ENCODE data around the gene GSTCD. TPM values are rescaled to one million over a fixed set of nuclear protein-coding genes. Genes with fewer than 3 reads are reported as not detected.
"Not testable (repeated sequence)": the region's sequence is repeated elsewhere in the genome, so short reads cannot be mapped to it uniquely, and the experiment has no call there.

Gene GSTCD
- polyA plus RNA-seq, 2 donors = 1.5 to 2.6 TPM

GRCh38 chr4:105828074-105828473 is 119.5 kb downstream of the GSTCD start:
- WGBS, 2 donors = 95 to 97% methylated on average over 2 of the region's 2 CpGs

GRCh38 chr4:105831189-105831588 is 122.6 kb downstream of the GSTCD start:
- H3K27ac ChIP-seq (ENCODE audit: low read depth in 2 of 2, low read length in 1 of 2) = no peak overlapping the region
- H3K36me3 ChIP-seq (ENCODE audit: control insufficient read depth in 2 of 2, insufficient read depth in 2 of 2, low read length in 1 of 2) = peaks cover 0 to 3% of the 10 kb centered on the region in 2 donors
- H3K9me3 ChIP-seq (ENCODE audit: control insufficient read depth in 2 of 2, insufficient read depth in 1 of 2, low read depth in 1 of 2, low read length in 1 of 2) = no peaks in the 10 kb centered on the region
- 86 to 96% methylated on average over 2 of the region's 2 CpGs for WGBS, 2 donors
- no peak overlapping the region for H3K4me3 ChIP-seq (ENCODE audit: low read depth in 1 of 2, low read length in 2 of 2)
- no peaks in the 10 kb centered on the region for H3K4me1 ChIP-seq (ENCODE audit: control insufficient read depth in 2 of 2, insufficient read depth in 2 of 2, low read length in 1 of 2)
- no peaks in the 10 kb centered on the region for H3K27me3 ChIP-seq (ENCODE audit: control insufficient read depth in 1 of 2, insufficient read depth in 2 of 2, low read length in 2 of 2)

More at GRCh38 chr4:105828074-105828473, 119.5 kb downstream of the GSTCD start:
- Histone ChIP-seq H3K9me3 (ENCODE audit: control insufficient read depth in 2 of 2, insufficient read depth in 1 of 2, low read depth in 1 of 2, low read length in 1 of 2) (no peaks in the 10 kb centered on the region), H3K4me1 (ENCODE audit: control insufficient read depth in 2 of 2, insufficient read depth in 2 of 2, low read length in 1 of 2) (no peaks in the 10 kb centered on the region), H3K36me3 (ENCODE audit: control insufficient read depth in 2 of 2, insufficient read depth in 2 of 2, low read length in 1 of 2) (no peaks in the 10 kb centered on the region), H3K27me3 (ENCODE audit: control insufficient read depth in 1 of 2, insufficient read depth in 2 of 2, low read length in 2 of 2) (no peaks in the 10 kb centered on the region), H3K4me3 (ENCODE audit: low read depth in 1 of 2, low read length in 2 of 2) (no peak overlapping the region), H3K27ac (ENCODE audit: low read depth in 2 of 2, low read length in 1 of 2) (no peak overlapping the region)

GRCh38 chr4:105835177-105835576 is 126.6 kb downstream of the GSTCD start:
- Histone ChIP-seq H3K27me3 (ENCODE audit: control insufficient read depth in 1 of 2, insufficient read depth in 2 of 2, low read length in 2 of 2) (no peaks in the 10 kb centered on the region), H3K36me3 (ENCODE audit: control insufficient read depth in 2 of 2, insufficient read depth in 2 of 2, low read length in 1 of 2) (peaks cover 0 to 3% of the 10 kb centered on the region in 2 donors), H3K9me3 (ENCODE audit: control insufficient read depth in 2 of 2, insufficient read depth in 1 of 2, low read depth in 1 of 2, low read length in 1 of 2) (no peaks in the 10 kb centered on the region), H3K4me3 (ENCODE audit: low read depth in 1 of 2, low read length in 2 of 2) (no peak overlapping the region), H3K27ac (ENCODE audit: low read depth in 2 of 2, low read length in 1 of 2) (no peak overlapping the region), H3K4me1 (ENCODE audit: control insufficient read depth in 2 of 2, insufficient read depth in 2 of 2, low read length in 1 of 2) (no peaks in the 10 kb centered on the region)
- WGBS, 2 donors = 96 to 98% methylated on average over 6 of the region's 6 CpGs

GRCh38 chr4:105836537-105836936 is 128.0 kb downstream of the GSTCD start:
- Histone ChIP-seq H3K4me3 (ENCODE audit: low read depth in 1 of 2, low read length in 2 of 2) (no peak overlapping the region), H3K4me1 (ENCODE audit: control insufficient read depth in 2 of 2, insufficient read depth in 2 of 2, low read length in 1 of 2) (no peaks in the 10 kb centered on the region), H3K36me3 (ENCODE audit: control insufficient read depth in 2 of 2, insufficient read depth in 2 of 2, low read length in 1 of 2) (peaks cover 0 to 3% of the 10 kb centered on the region in 2 donors), H3K9me3 (ENCODE audit: control insufficient read depth in 2 of 2, insufficient read depth in 1 of 2, low read depth in 1 of 2, low read length in 1 of 2) (no peaks in the 10 kb centered on the region), H3K27me3 (ENCODE audit: control insufficient read depth in 1 of 2, insufficient read depth in 2 of 2, low read length in 2 of 2) (no peaks in the 10 kb centered on the region), H3K27ac (ENCODE audit: low read depth in 2 of 2, low read length in 1 of 2) (no peak overlapping the region)
- WGBS, 2 donors = 91% methylated on average over 3 of the region's 3 CpGs

GRCh38 chr4:105837037-105837436 is 128.5 kb downstream of the GSTCD start:
- 81 to 93% methylated on average over 2 of the region's 2 CpGs for WGBS, 2 donors
- Histone ChIP-seq H3K4me1 (ENCODE audit: control insufficient read depth in 2 of 2, insufficient read depth in 2 of 2, low read length in 1 of 2) (no peaks in the 10 kb centered on the region), H3K27ac (ENCODE audit: low read depth in 2 of 2, low read length in 1 of 2) (no peak overlapping the region), H3K4me3 (ENCODE audit: low read depth in 1 of 2, low read length in 2 of 2) (no peak overlapping the region), H3K9me3 (ENCODE audit: control insufficient read depth in 2 of 2, insufficient read depth in 1 of 2, low read depth in 1 of 2, low read length in 1 of 2) (no peaks in the 10 kb centered on the region), H3K27me3 (ENCODE audit: control insufficient read depth in 1 of 2, insufficient read depth in 2 of 2, low read length in 2 of 2) (no peaks in the 10 kb centered on the region), H3K36me3 (ENCODE audit: control insufficient read depth in 2 of 2, insufficient read depth in 2 of 2, low read length in 1 of 2) (peaks cover 0 to 3% of the 10 kb centered on the region in 2 donors)

GRCh38 chr4:105838082-105838481 is 129.5 kb downstream of the GSTCD start:
- Histone ChIP-seq H3K9me3 (ENCODE audit: control insufficient read depth in 2 of 2, insufficient read depth in 1 of 2, low read depth in 1 of 2, low read length in 1 of 2) (no peaks in the 10 kb centered on the region), H3K4me1 (ENCODE audit: control insufficient read depth in 2 of 2, insufficient read depth in 2 of 2, low read length in 1 of 2) (no peaks in the 10 kb centered on the region), H3K27ac (ENCODE audit: low read depth in 2 of 2, low read length in 1 of 2) (no peak overlapping the region), H3K4me3 (ENCODE audit: low read depth in 1 of 2, low read length in 2 of 2) (no peak overlapping the region), H3K36me3 (ENCODE audit: control insufficient read depth in 2 of 2, insufficient read depth in 2 of 2, low read length in 1 of 2) (peaks cover 0 to 3% of the 10 kb centered on the region in 2 donors), H3K27me3 (ENCODE audit: control insufficient read depth in 1 of 2, insufficient read depth in 2 of 2, low read length in 2 of 2) (no peaks in the 10 kb centered on the region)
- WGBS, 2 donors = 72 to 73% methylated on average over 1 of the region's 1 CpG

- H3K27me3 ChIP-seq (ENCODE audit: control insufficient read depth in 1 of 2, insufficient read depth in 2 of 2, low read length in 2 of 2) = no peaks in the 10 kb centered on the region
- no peak overlapping the region for H3K27ac ChIP-seq (ENCODE audit: low read depth in 2 of 2, low read length in 1 of 2)
- no peaks in the 10 kb centered on the region for H3K4me1 ChIP-seq (ENCODE audit: control insufficient read depth in 2 of 2, insufficient read depth in 2 of 2, low read length in 1 of 2)
- H3K36me3 ChIP-seq (ENCODE audit: control insufficient read depth in 2 of 2, insufficient read depth in 2 of 2, low read length in 1 of 2) = peaks cover 0 to 4% of the 10 kb centered on the region in 2 donors
- no peak overlapping the region for H3K4me3 ChIP-seq (ENCODE audit: low read depth in 1 of 2, low read length in 2 of 2)
- H3K9me3 ChIP-seq (ENCODE audit: control insufficient read depth in 2 of 2, insufficient read depth in 1 of 2, low read depth in 1 of 2, low read length in 1 of 2) = no peaks in the 10 kb centered on the region
- 77 to 86% methylated on average over 5 of the region's 5 CpGs for WGBS, 2 donors
These were observed 132.0 kb downstream of the GSTCD start for GRCh38 chr4:105840426-105841174.

- no peaks in the 10 kb centered on the region for H3K27me3 ChIP-seq (ENCODE audit: control insufficient read depth in 1 of 2, insufficient read depth in 2 of 2, low read length in 2 of 2)
- 66 to 77% methylated on average over 2 of the region's 2 CpGs for WGBS, 2 donors
- no peak overlapping the region for H3K4me3 ChIP-seq (ENCODE audit: low read depth in 1 of 2, low read length in 2 of 2)
These were observed 135.4 kb downstream of the GSTCD start for GRCh38 chr4:105843941-105844340.

GRCh38 chr4:105845559-105845958 is 137.0 kb downstream of the GSTCD start:
- Histone ChIP-seq H3K27ac (ENCODE audit: low read depth in 2 of 2, low read length in 1 of 2) (no peak overlapping the region), H3K27me3 (ENCODE audit: control insufficient read depth in 1 of 2, insufficient read depth in 2 of 2, low read length in 2 of 2) (no peaks in the 10 kb centered on the region), H3K4me1 (ENCODE audit: control insufficient read depth in 2 of 2, insufficient read depth in 2 of 2, low read length in 1 of 2) (no peaks in the 10 kb centered on the region), H3K4me3 (ENCODE audit: low read depth in 1 of 2, low read length in 2 of 2) (no peak overlapping the region), H3K9me3 (ENCODE audit: control insufficient read depth in 2 of 2, insufficient read depth in 1 of 2, low read depth in 1 of 2, low read length in 1 of 2) (no peaks in the 10 kb centered on the region), H3K36me3 (ENCODE audit: control insufficient read depth in 2 of 2, insufficient read depth in 2 of 2, low read length in 1 of 2) (peaks cover 0 to 7% of the 10 kb centered on the region in 2 donors)
- WGBS, 2 donors = 83 to 86% methylated on average over 3 of the region's 3 CpGs

More at GRCh38 chr4:105843941-105844340, 135.4 kb downstream of the GSTCD start:
- Histone ChIP-seq H3K36me3 (ENCODE audit: control insufficient read depth in 2 of 2, insufficient read depth in 2 of 2, low read length in 1 of 2) (peaks cover 0 to 7% of the 10 kb centered on the region in 2 donors), H3K4me1 (ENCODE audit: control insufficient read depth in 2 of 2, insufficient read depth in 2 of 2, low read length in 1 of 2) (no peaks in the 10 kb centered on the region), H3K27ac (ENCODE audit: low read depth in 2 of 2, low read length in 1 of 2) (no peak overlapping the region), H3K9me3 (ENCODE audit: control insufficient read depth in 2 of 2, insufficient read depth in 1 of 2, low read depth in 1 of 2, low read length in 1 of 2) (no peaks in the 10 kb centered on the region)

GRCh38 chr4:105848359-105848758 is 139.8 kb downstream of the GSTCD start:
- H3K4me3 ChIP-seq (ENCODE audit: low read depth in 1 of 2, low read length in 2 of 2); H3K27me3 ChIP-seq (ENCODE audit: control insufficient read depth in 1 of 2, insufficient read depth in 2 of 2, low read length in 2 of 2); H3K4me1 ChIP-seq (ENCODE audit: control insufficient read depth in 2 of 2, insufficient read depth in 2 of 2, low read length in 1 of 2); H3K27ac ChIP-seq (ENCODE audit: low read depth in 2 of 2, low read length in 1 of 2); H3K9me3 ChIP-seq (ENCODE audit: control insufficient read depth in 2 of 2, insufficient read depth in 1 of 2, low read depth in 1 of 2, low read length in 1 of 2); H3K36me3 ChIP-seq (ENCODE audit: control insufficient read depth in 2 of 2, insufficient read depth in 2 of 2, low read length in 1 of 2): not testable (repeated sequence)
- WGBS, 2 donors = 91 to 92% methylated on average over 6 of the region's 6 CpGs
